SK-N-SH (cell line): ENCODE measurements around the gene RPA4. TPM values are rescaled to one million over a fixed set of nuclear protein-coding genes. Genes with fewer than 3 reads are reported as not detected.

Source experiments
- CTCF ChIA-PET: fragments of 300-600, 350-600 bp; formaldehyde crosslinking; extraction: SDS; loops from one replicate; lab custom pipeline; 2021; lab: Yijun Ruan, JAX
- POLR2A ChIA-PET: fragments of 350-600 bp; sonication (Branson Sonifier 250); formaldehyde crosslinking; extraction: SDS; loops from one replicate; lab custom pipeline; 2020; ENCODE audit warnings: antibody characterized with exemption, inconsistent platforms; lab: Yijun Ruan, JAX
- DNase-seq: peaks from one replicate; pipeline ENCODE4 v3.0.0; 2012
- H2AFZ ChIP-seq: fragments of 200-600 bp; sonication (generic); 2 replicates; pipeline ENCODE4 v1.8.1; 2016; ENCODE audit warnings: antibody characterized with exemption, mild to moderate bottlenecking, low read depth
- H3F3A ChIP-seq: fragments of 200-600 bp; sonication (generic); replicated peaks from 2 replicates; pipeline ENCODE3; 2016; ENCODE audit warnings: antibody characterized with exemption, mild to moderate bottlenecking; ENCODE audit not compliant: insufficient read depth
- H3K27ac ChIP-seq, 2 experiments: fragments of 200-500 bp in 1 of 2; fragments of 200-600 bp in 1 of 2; sonication (Bioruptor generic) in 1 of 2; sonication (generic), shearing (Covaris generic) in 1 of 2; 2 replicates each; pipeline versions ENCODE4 v1.5.1 to v1.6.1; 2014 to 2016; ENCODE audit warnings: low read depth in 2 of 2, inconsistent platforms in 1 of 2, low read length in 1 of 2, mild to moderate bottlenecking in 1 of 2, mixed read lengths in 1 of 2
- H3K27me3 ChIP-seq: fragments of 200-600 bp; sonication (generic), shearing (Covaris generic); 2 replicates; pipeline ENCODE4 v1.6.1; 2016; ENCODE audit warnings: mixed run types; ENCODE audit not compliant: insufficient read depth
- H3K36me3 ChIP-seq, 2 experiments: fragments of 200-500 bp in 1 of 2; fragments of 200-600 bp in 1 of 2; sonication (Bioruptor generic) in 1 of 2; sonication (generic) in 1 of 2; replicated peaks in 1 of 2; 2 replicates each; pipeline versions ENCODE3 to v1.5.1; 2014 to 2016; ENCODE audit warnings: low read length in 1 of 2, mild to moderate bottlenecking in 1 of 2; ENCODE audit not compliant: insufficient read depth in 2 of 2, control insufficient read depth in 1 of 2
- H3K4me1 ChIP-seq, 2 experiments: fragments of 200-500 bp in 1 of 2; fragments of 200-600 bp in 1 of 2; sonication (Bioruptor generic) in 1 of 2; sonication (generic), shearing (Covaris generic) in 1 of 2; 2 replicates each; pipeline versions ENCODE4 v1.5.1 to v1.6.1; 2014 to 2016; ENCODE audit warnings: low read depth in 1 of 2, low read length in 1 of 2, mixed run types in 1 of 2; ENCODE audit not compliant: insufficient read depth in 2 of 2, control insufficient read depth in 1 of 2
- H3K4me2 ChIP-seq: fragments of 200-600 bp; sonication (generic), shearing (Covaris generic); 2 replicates; pipeline ENCODE4 v1.6.1; 2017; ENCODE audit warnings: mixed run types
- H3K4me3 ChIP-seq, 2 experiments: fragments of 200-500 bp in 1 of 2; fragments of 200-600 bp in 1 of 2; sonication (Bioruptor generic) in 1 of 2; sonication (generic), shearing (Covaris generic) in 1 of 2; 2 replicates each; pipeline versions ENCODE4 v1.5.1 to v1.8.1; 2014 to 2016; ENCODE audit warnings: low read depth in 2 of 2, inconsistent platforms in 1 of 2, low read length in 1 of 2, mild to moderate bottlenecking in 1 of 2, mixed read lengths in 1 of 2, moderate library complexity in 1 of 2
- H3K79me2 ChIP-seq: fragments of 200-600 bp; sonication (generic); 2 replicates; pipeline ENCODE4 v1.8.1; 2017; ENCODE audit warnings: mild to moderate bottlenecking; ENCODE audit not compliant: insufficient read depth
- H3K9ac ChIP-seq: fragments of 200-600 bp; sonication (generic); 2 replicates; pipeline ENCODE4 v1.6.1; 2017; ENCODE audit warnings: mixed run types
- H3K9me2 ChIP-seq: fragments of 200-600 bp; sonication (generic); 2 replicates; pipeline ENCODE4 v1.6.1; 2017; ENCODE audit warnings: mixed run types
- H3K9me3 ChIP-seq: fragments of 200-600 bp; sonication (generic); 2 replicates; pipeline ENCODE4 v1.6.1; 2017; ENCODE audit warnings: mixed run types, mild to moderate bottlenecking, moderate library complexity
- H4K20me1 ChIP-seq: fragments of 200-600 bp; sonication (generic); 2 replicates; pipeline ENCODE4 v1.6.1; 2017; ENCODE audit warnings: mild to moderate bottlenecking, mixed run types; ENCODE audit not compliant: insufficient read depth
- CHD2 ChIP-seq: fragments of 150-350 bp; IDR thresholded peaks from 2 replicates; pipeline ENCODE4 v1.6.1; 2018; ENCODE audit warnings: low read length; ENCODE audit not compliant: partially characterized antibody
- FOSL2 ChIP-seq: IDR thresholded peaks from 2 replicates; pipeline ENCODE4 v1.4.0; 2012; ENCODE audit warnings: low read depth, mild to moderate bottlenecking, moderate library complexity, borderline replicate concordance
- GATA2 ChIP-seq: sonication (generic); formaldehyde crosslinking; IDR thresholded peaks from 2 replicates; pipeline ENCODE4 v1.5.0; 2020; ENCODE audit warnings: mild to moderate bottlenecking, missing genetic modification reagents
- JUND ChIP-seq: IDR thresholded peaks from 2 replicates; pipeline ENCODE4 v1.4.0; 2012
- MEF2A ChIP-seq: IDR thresholded peaks from 2 replicates; pipeline ENCODE4 v1.4.0; 2012; ENCODE audit warnings: low read depth, borderline replicate concordance
- MXI1 ChIP-seq: IDR thresholded peaks from 2 replicates; pipeline ENCODE4 v1.6.1; 2012; ENCODE audit warnings: mild to moderate bottlenecking, low read depth, low read length, improper control_type of control experiment
- NFIC ChIP-seq: IDR thresholded peaks from 2 replicates; pipeline ENCODE4 v1.4.0; 2012; ENCODE audit warnings: borderline replicate concordance
- POLR2AphosphoS5 ChIP-seq: IDR thresholded peaks from 2 replicates; pipeline ENCODE4 v1.6.1; 2012; ENCODE audit warnings: low read depth, low read length
- SMC3 ChIP-seq: IDR thresholded peaks from 2 replicates; pipeline ENCODE4 v1.6.1; 2012; ENCODE audit warnings: low read depth, low read length, improper control_type of control experiment
- TAF1 ChIP-seq: IDR thresholded peaks from 2 replicates; pipeline ENCODE4 v1.6.1; 2012; ENCODE audit warnings: low read depth, mild to moderate bottlenecking, low read length, moderate library complexity, borderline replicate concordance
- TCF12 ChIP-seq: IDR thresholded peaks from 2 replicates; pipeline ENCODE4 v1.4.0; 2012
- TEAD4 ChIP-seq: IDR thresholded peaks from 2 replicates; pipeline ENCODE4 v1.4.0; 2012; ENCODE audit warnings: mild to moderate bottlenecking, borderline replicate concordance; ENCODE audit not compliant: insufficient read depth
- WGBS: methylation state at CpG from one replicate; pipeline ENCODE4 v1.1.6; 2017; ENCODE audit warnings: low lambda C conversion rate; 5-methylcytosine and 5-hydroxymethylcytosine counted together
- polyA plus RNA-seq, 3 experiments: library from polyadenylated mRNA; depleted of rRNA; stranded (reverse); fragments of >200 nt; gene quantifications; 2 replicates each; pipeline ENCODE4 v1.2.3, GENCODE V29; 2012
- TF ChIP-seq, protein P1 (sequence below): IDR thresholded peaks from 2 replicates; pipeline ENCODE4; 2012
- TF ChIP-seq, protein P2 (sequence below): IDR thresholded peaks from 2 replicates; pipeline ENCODE4 v1.4.0; 2012; ENCODE audit warnings: low read depth, borderline replicate concordance
- TF ChIP-seq, protein P3 (sequence below): fragments of 150-350 bp; IDR thresholded peaks from 2 replicates; pipeline ENCODE4 v1.6.1; 2017; ENCODE audit warnings: antibody characterized with exemption, low read length, low read depth, borderline replicate concordance

Gene RPA4
- polyA plus RNA-seq, 1 of the 3 experiments (the other 2 are of a cell fraction), result 0.10 TPM

DNA sequence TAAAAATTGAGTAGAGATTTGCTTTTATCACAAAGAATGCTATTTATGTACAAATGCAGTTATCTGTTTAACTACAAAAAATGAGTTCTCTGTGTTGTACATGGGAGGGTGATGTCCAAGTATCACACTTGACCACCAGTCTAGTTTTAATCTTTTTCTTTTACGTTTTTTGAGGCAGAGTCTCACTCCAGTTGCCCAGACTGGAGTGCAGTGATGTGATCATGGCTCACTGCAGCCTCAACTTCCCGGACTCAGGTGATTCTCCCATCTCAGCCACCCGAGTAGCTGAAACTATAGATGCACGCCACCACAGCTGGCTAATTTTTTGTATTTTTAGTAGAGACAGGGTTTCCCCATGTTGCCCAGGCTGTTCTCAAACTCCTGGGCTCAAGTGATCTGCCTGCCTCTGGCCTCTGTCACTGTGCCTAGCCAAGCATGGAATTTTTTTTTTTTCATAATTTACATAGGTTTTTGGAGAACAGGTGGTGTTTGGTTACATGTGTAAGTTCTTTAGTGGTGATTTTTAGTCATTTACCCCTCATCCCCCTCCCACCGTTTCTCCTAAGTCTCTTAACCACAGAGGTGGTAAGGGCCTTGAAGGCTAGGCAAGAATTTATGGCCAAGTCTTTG lies 47.9 kb upstream of the RPA4 start:
- CTCF ChIA-PET, result interaction anchor here (0.6 to 0.7 kb wide), 2 partner anchors 20 to 1616 kb away, joined by 3 read pairs; no protein-coding TSS in a partner anchor
- TF ChIP-seq, protein P1, sequence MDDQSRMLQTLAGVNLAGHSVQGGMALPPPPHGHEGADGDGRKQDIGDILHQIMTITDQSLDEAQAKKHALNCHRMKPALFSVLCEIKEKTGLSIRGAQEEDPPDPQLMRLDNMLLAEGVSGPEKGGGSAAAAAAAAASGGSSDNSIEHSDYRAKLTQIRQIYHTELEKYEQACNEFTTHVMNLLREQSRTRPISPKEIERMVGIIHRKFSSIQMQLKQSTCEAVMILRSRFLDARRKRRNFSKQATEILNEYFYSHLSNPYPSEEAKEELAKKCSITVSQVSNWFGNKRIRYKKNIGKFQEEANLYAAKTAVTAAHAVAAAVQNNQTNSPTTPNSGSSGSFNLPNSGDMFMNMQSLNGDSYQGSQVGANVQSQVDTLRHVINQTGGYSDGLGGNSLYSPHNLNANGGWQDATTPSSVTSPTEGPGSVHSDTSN, result no peak
- TF ChIP-seq MXI1, result no peak
- TF ChIP-seq, protein P2, sequence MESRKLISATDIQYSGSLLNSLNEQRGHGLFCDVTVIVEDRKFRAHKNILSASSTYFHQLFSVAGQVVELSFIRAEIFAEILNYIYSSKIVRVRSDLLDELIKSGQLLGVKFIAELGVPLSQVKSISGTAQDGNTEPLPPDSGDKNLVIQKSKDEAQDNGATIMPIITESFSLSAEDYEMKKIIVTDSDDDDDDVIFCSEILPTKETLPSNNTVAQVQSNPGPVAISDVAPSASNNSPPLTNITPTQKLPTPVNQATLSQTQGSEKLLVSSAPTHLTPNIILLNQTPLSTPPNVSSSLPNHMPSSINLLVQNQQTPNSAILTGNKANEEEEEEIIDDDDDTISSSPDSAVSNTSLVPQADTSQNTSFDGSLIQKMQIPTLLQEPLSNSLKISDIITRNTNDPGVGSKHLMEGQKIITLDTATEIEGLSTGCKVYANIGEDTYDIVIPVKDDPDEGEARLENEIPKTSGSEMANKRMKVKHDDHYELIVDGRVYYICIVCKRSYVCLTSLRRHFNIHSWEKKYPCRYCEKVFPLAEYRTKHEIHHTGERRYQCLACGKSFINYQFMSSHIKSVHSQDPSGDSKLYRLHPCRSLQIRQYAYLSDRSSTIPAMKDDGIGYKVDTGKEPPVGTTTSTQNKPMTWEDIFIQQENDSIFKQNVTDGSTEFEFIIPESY, result no peak
- TF ChIP-seq TAF1, result no peak

DNA sequence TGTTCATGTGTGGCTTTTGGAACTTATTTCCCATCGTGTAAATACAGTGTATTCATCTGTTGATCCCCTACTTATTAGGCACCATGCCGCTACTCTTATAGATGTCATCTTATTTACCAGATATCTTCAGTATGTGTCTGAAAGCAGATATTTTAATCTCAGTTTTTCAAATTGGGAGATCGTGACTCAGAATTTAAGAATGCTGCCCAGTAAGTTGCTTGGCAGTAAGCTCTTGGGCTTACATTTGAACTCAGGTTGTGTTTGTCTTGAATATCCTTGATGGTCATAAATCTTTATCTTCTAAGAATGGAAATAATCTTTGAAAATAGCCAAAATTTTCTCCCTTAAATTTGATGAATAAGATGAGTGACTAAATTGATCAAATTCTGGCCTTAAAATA lies 45.9 kb upstream of the RPA4 start:
- H3K36me3 ChIP-seq, result no peaks in the 10 kb centered on the region
- H3F3A ChIP-seq, result no peaks in the 10 kb centered on the region
- no peak overlapping the region for H3K27ac ChIP-seq
- no peak overlapping the region for H3K9ac ChIP-seq
- no peak overlapping the region for H3K4me2 ChIP-seq
- POLR2A ChIA-PET, result no interaction called here
- DNase-seq, result no peak
- H3K9me3 ChIP-seq, result no peaks in the 10 kb centered on the region
- 0 out of 2 replicates have a peak overlapping the region, but pooled peaks have one; percentile 3 for H2AFZ ChIP-seq
- CTCF ChIA-PET, result no interaction called here
- no peak overlapping the region for H3K4me3 ChIP-seq
- no peaks in the 10 kb centered on the region for H3K27me3 ChIP-seq
- no peaks in the 10 kb centered on the region for H3K79me2 ChIP-seq
- no peaks in the 10 kb centered on the region for H4K20me1 ChIP-seq
- no peaks in the 10 kb centered on the region; a peak in 1 of 4 replicates for H3K4me1 ChIP-seq
- WGBS, result 36% methylated on average over 3 of the region's 3 CpGs
- no peaks in the 10 kb centered on the region for H3K9me2 ChIP-seq
- TF ChIP-seq CHD2, result no peak
- TF ChIP-seq NFIC, result no peak
- no peak for TF ChIP-seq TCF12
- 0 out of 2 replicates have a peak, but pooled peaks have one; percentile 19 for TF ChIP-seq JUND
- TF ChIP-seq, all 33 proteins: peak for 1

More for the DNA sequence above, 47.9 kb upstream of the RPA4 start:
- DNase-seq, result no peak
- WGBS, result 57% methylated on average over 5 of the region's 5 CpGs
- H3K4me3 ChIP-seq, result no peak overlapping the region
- H3K79me2 ChIP-seq, result no peaks in the 10 kb centered on the region
- no peaks in the 10 kb centered on the region; a peak in 1 of 4 replicates for H3K4me1 ChIP-seq
- H3K9me3 ChIP-seq, result no peaks in the 10 kb centered on the region
- no peaks in the 10 kb centered on the region for H4K20me1 ChIP-seq
- no peak overlapping the region for H2AFZ ChIP-seq
- no peaks in the 10 kb centered on the region for H3K9me2 ChIP-seq
- no peaks in the 10 kb centered on the region for H3K27me3 ChIP-seq
- H3F3A ChIP-seq, result no peaks in the 10 kb centered on the region
- H3K36me3 ChIP-seq, result no peaks in the 10 kb centered on the region
- H3K27ac ChIP-seq, result no peak overlapping the region
- POLR2A ChIA-PET, result no interaction called here
- no peak overlapping the region for H3K4me2 ChIP-seq
- H3K9ac ChIP-seq, result no peak overlapping the region

DNA sequence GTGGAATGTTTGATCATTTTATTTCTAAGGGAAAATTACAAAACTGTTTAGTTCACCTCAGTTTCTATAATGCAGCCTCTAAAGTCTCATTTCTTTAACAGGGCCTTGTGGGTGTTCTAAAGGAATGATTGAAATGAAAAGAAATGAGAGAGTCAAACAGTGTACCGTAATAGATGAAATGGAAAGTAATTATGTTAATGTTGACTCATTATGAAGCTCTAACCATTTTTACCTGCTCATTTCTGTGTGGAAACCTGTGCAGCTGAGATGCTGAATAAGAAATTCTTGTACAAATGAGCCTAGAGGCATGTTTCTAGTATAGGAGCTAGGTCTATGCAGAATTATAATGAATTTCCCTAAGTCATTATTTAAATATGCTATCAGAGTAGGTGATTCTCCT lies 45.2 kb upstream of the RPA4 start:
- TF ChIP-seq POLR2AphosphoS5, result no peak
- TF ChIP-seq TEAD4, result no peak
- no peak for TF ChIP-seq FOSL2
- no peak for TF ChIP-seq TAF1
- TF ChIP-seq, protein P2, result no peak
- TF ChIP-seq, protein P3, sequence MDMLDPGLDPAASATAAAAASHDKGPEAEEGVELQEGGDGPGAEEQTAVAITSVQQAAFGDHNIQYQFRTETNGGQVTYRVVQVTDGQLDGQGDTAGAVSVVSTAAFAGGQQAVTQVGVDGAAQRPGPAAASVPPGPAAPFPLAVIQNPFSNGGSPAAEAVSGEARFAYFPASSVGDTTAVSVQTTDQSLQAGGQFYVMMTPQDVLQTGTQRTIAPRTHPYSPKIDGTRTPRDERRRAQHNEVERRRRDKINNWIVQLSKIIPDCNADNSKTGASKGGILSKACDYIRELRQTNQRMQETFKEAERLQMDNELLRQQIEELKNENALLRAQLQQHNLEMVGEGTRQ, result no peak
- TF ChIP-seq MEF2A, result no peak
- no peak for TF ChIP-seq GATA2 (CRISPR knock-in tag)
- TF ChIP-seq SMC3, result no peak
- Histone ChIP-seq H3K27me3 (no peaks in the 10 kb centered on the region), H2AFZ (no peak overlapping the region), H3K9me2 (no peaks in the 10 kb centered on the region), H3F3A (no peaks in the 10 kb centered on the region), H3K4me1 (no peaks in the 10 kb centered on the region; a peak in 1 of 4 replicates), H3K4me3 (no peak overlapping the region), H3K79me2 (no peaks in the 10 kb centered on the region), H3K9ac (no peak overlapping the region), H3K27ac (no peak overlapping the region), H3K9me3 (no peaks in the 10 kb centered on the region), H4K20me1 (no peaks in the 10 kb centered on the region), H3K36me3 (no peaks in the 10 kb centered on the region), H3K4me2 (no peak overlapping the region)
- WGBS, result 32% methylated on average over 1 of the region's 1 CpG
- no peak for DNase-seq
- ChIA-PET CTCF (no interaction called here), POLR2A (no interaction called here)
